Measurements from ENCODE around the gene OTUD1.

DNA sequence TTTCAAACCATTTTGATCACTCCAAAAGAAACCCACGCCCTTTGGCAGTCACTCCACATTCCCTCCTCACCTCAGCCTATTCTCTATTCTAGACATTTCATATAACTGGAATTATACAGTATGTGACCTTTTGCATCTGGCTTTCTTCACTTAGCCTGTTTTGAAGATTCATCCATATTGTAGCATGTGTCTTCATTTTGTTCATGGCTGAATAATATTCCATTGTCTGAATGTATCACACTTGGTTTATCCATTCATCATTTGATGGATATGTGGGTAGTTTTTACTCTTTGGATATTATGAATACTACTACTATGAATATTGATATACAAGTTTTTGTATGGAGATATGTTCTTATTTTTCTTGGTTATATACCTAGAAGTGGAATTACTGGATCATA is 3.5 kb upstream of the OTUD1 start:
- no peak for TF ChIP-seq POLR2A (IDR thresholded peaks at IDR 0.05)
- TF ChIP-seq, protein P1, sequence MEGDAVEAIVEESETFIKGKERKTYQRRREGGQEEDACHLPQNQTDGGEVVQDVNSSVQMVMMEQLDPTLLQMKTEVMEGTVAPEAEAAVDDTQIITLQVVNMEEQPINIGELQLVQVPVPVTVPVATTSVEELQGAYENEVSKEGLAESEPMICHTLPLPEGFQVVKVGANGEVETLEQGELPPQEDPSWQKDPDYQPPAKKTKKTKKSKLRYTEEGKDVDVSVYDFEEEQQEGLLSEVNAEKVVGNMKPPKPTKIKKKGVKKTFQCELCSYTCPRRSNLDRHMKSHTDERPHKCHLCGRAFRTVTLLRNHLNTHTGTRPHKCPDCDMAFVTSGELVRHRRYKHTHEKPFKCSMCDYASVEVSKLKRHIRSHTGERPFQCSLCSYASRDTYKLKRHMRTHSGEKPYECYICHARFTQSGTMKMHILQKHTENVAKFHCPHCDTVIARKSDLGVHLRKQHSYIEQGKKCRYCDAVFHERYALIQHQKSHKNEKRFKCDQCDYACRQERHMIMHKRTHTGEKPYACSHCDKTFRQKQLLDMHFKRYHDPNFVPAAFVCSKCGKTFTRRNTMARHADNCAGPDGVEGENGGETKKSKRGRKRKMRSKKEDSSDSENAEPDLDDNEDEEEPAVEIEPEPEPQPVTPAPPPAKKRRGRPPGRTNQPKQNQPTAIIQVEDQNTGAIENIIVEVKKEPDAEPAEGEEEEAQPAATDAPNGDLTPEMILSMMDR (IDR thresholded peaks at IDR 0.05), result no peak

Measured in uterus (tissue), 2 donors.